HEK293 (cell line): Measurements from ENCODE around the gene CASP10.

Source experiments
- BCL11A ChIP-seq: fragments of 450-650 bp; formaldehyde crosslinking; IDR thresholded peaks from 2 replicates; pipeline ENCODE4 v1.5.1; 2016; ENCODE audit warnings: low read depth, missing biosample characterization, missing genetic modification characterization
- IKZF3 ChIP-seq: fragments of 450-650 bp; IDR thresholded peaks from 2 replicates; pipeline ENCODE4 v1.5.0; 2018; ENCODE audit warnings: missing biosample characterization, mild to moderate bottlenecking, missing genetic modification characterization, moderate library complexity
- SP3 ChIP-seq: fragments of 450-650 bp; formaldehyde crosslinking; IDR thresholded peaks from 2 replicates; pipeline ENCODE4 v1.5.1; 2016; ENCODE audit warnings: missing biosample characterization, missing genetic modification characterization
- TCF7L2 ChIP-seq: IDR thresholded peaks from 2 replicates; pipeline ENCODE4 v1.6.1; 2011; ENCODE audit warnings: low read depth, mild to moderate bottlenecking, inconsistent platforms, low read length, moderate library complexity, borderline replicate concordance
- YY1 ChIP-seq: fragments of 450-650 bp; formaldehyde crosslinking; IDR thresholded peaks from 2 replicates; pipeline ENCODE4 v1.5.1; 2018; ENCODE audit warnings: missing biosample characterization, missing genetic modification characterization
- ZBTB21 ChIP-seq: fragments of 450-650 bp; formaldehyde crosslinking; IDR thresholded peaks from 2 replicates; pipeline ENCODE4 v1.5.1; 2017; ENCODE audit warnings: missing biosample characterization, missing genetic modification characterization
- ZNF513 ChIP-seq: fragments of 450-650 bp; IDR thresholded peaks from 2 replicates; pipeline ENCODE4 v1.5.1; 2018; ENCODE audit warnings: missing biosample characterization, missing genetic modification characterization
- ZNF600 ChIP-seq: fragments of 450-650 bp; formaldehyde crosslinking; IDR thresholded peaks from 2 replicates; pipeline ENCODE4 v1.5.1; 2016; ENCODE audit warnings: missing biosample characterization, missing genetic modification characterization
- ZNF664 ChIP-seq: fragments of 450-650 bp; formaldehyde crosslinking; IDR thresholded peaks from 2 replicates; pipeline ENCODE4 v1.5.1; 2016; ENCODE audit warnings: missing biosample characterization, missing genetic modification characterization
- ZNF707 ChIP-seq: fragments of 450-650 bp; formaldehyde crosslinking; IDR thresholded peaks from 2 replicates; pipeline ENCODE4 v1.5.1; 2016; ENCODE audit warnings: missing biosample characterization, missing genetic modification characterization
- ZNF837 ChIP-seq: fragments of 450-650 bp; formaldehyde crosslinking; IDR thresholded peaks from 2 replicates; pipeline ENCODE4 v1.5.1; 2016; ENCODE audit warnings: missing biosample characterization, missing genetic modification characterization
- TF ChIP-seq, protein P1 (sequence below): fragments of 450-650 bp; formaldehyde crosslinking; IDR thresholded peaks from 2 replicates; pipeline ENCODE4 v1.5.1; 2016; ENCODE audit warnings: missing biosample characterization, missing genetic modification characterization
- TF ChIP-seq, protein P2 (sequence below): fragments of 450-650 bp; formaldehyde crosslinking; IDR thresholded peaks from 2 replicates; pipeline ENCODE4 v1.5.1; 2016; ENCODE audit warnings: missing biosample characterization, missing genetic modification characterization
- TF ChIP-seq, protein P3 (sequence below): fragments of 450-650 bp; formaldehyde crosslinking; IDR thresholded peaks from 2 replicates; pipeline ENCODE4 v1.5.1; 2017; ENCODE audit warnings: missing biosample characterization, missing genetic modification characterization

DNA sequence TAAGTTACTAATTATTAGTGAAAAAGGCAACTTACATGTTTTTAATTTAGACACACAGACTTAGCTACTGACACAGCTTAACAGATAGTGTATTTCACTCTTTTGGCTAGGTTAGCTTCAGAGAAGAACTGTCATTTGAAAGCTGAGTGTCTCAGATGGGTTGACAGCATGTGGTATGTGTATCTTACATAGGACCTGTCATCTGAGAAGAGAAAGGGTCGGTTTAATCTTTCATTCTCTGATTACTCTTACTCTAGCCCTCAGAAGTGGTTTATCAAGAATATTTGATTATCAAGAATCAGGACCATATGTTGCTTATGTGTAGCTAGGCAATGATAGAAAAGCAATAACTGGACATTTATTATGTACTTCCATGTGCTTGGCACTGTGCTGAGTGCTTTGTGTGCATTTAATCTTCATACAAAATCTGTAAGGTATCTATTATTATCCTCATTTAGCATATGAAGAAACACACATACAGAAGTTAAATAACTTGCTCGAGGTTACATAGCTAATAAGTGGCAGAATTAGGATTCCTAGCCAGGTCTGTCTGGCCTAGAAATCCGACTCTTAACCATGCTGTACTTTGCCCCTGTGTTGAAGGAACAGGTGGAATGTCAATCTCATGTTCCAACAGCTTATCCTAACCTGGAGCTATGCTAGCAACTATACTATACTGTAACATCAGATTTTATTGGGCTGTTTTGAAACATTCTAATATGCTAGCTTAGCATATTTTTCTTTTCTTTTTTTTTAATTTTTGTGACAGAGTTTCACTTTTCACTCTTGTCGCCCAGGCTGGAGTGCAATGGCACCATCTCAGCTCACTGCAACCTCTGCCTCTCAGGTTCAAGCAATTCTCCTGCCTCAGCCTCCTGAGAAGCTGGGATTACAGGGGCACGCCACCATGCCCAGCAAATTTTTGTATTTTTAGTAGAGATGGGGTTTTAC is 38.6 kb upstream of the CASP10 start:
- TF ChIP-seq IKZF3 (no peak), TCF7L2 (no peak), ZNF837 (tag by site-specific recombination) (no peak), BCL11A (no peak), ZNF664 (tag by site-specific recombination) (no peak), ZNF513 (tag by site-specific recombination) (no peak), ZBTB21 (tag by site-specific recombination) (no peak), SP3 (tag by site-specific recombination) (no peak), ZNF600 (tag by site-specific recombination) (no peak), YY1 (no peak), ZNF707 (tag by site-specific recombination) (no peak)
- TF ChIP-seq, protein P1, sequence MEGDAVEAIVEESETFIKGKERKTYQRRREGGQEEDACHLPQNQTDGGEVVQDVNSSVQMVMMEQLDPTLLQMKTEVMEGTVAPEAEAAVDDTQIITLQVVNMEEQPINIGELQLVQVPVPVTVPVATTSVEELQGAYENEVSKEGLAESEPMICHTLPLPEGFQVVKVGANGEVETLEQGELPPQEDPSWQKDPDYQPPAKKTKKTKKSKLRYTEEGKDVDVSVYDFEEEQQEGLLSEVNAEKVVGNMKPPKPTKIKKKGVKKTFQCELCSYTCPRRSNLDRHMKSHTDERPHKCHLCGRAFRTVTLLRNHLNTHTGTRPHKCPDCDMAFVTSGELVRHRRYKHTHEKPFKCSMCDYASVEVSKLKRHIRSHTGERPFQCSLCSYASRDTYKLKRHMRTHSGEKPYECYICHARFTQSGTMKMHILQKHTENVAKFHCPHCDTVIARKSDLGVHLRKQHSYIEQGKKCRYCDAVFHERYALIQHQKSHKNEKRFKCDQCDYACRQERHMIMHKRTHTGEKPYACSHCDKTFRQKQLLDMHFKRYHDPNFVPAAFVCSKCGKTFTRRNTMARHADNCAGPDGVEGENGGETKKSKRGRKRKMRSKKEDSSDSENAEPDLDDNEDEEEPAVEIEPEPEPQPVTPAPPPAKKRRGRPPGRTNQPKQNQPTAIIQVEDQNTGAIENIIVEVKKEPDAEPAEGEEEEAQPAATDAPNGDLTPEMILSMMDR (tag by site-specific recombination) = no peak
- TF ChIP-seq, protein P2, sequence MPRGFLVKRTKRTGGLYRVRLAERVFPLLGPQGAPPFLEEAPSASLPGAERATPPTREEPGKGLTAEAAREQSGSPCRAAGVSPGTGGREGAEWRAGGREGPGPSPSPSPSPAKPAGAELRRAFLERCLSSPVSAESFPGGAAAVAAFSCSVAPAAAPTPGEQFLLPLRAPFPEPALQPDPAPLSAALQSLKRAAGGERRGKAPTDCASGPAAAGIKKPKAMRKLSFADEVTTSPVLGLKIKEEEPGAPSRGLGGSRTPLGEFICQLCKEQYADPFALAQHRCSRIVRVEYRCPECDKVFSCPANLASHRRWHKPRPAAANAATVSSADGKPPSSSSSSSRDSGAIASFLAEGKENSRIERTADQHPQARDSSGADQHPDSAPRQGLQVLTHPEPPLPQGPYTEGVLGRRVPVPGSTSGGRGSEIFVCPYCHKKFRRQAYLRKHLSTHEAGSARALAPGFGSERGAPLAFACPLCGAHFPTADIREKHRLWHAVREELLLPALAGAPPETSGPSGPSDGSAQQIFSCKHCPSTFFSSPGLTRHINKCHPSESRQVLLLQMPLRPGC (tag by site-specific recombination) = no peak
- TF ChIP-seq, protein P3, sequence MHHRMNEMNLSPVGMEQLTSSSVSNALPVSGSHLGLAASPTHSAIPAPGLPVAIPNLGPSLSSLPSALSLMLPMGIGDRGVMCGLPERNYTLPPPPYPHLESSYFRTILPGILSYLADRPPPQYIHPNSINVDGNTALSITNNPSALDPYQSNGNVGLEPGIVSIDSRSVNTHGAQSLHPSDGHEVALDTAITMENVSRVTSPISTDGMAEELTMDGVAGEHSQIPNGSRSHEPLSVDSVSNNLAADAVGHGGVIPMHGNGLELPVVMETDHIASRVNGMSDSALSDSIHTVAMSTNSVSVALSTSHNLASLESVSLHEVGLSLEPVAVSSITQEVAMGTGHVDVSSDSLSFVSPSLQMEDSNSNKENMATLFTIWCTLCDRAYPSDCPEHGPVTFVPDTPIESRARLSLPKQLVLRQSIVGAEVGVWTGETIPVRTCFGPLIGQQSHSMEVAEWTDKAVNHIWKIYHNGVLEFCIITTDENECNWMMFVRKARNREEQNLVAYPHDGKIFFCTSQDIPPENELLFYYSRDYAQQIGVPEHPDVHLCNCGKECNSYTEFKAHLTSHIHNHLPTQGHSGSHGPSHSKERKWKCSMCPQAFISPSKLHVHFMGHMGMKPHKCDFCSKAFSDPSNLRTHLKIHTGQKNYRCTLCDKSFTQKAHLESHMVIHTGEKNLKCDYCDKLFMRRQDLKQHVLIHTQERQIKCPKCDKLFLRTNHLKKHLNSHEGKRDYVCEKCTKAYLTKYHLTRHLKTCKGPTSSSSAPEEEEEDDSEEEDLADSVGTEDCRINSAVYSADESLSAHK = no peak
